NCI-H82 (cell line): ENCODE measurements around the gene MASP2.
"Not testable (repeated sequence)": the region's sequence is repeated elsewhere in the genome, so short reads cannot be mapped to it uniquely, and the experiment has no call there.

ENCODE experiments used
- DNase-seq: peaks from one replicate; lab custom pipeline; 2025; lab: John Stamatoyannopoulos, UW

Gene MASP2

DNA sequence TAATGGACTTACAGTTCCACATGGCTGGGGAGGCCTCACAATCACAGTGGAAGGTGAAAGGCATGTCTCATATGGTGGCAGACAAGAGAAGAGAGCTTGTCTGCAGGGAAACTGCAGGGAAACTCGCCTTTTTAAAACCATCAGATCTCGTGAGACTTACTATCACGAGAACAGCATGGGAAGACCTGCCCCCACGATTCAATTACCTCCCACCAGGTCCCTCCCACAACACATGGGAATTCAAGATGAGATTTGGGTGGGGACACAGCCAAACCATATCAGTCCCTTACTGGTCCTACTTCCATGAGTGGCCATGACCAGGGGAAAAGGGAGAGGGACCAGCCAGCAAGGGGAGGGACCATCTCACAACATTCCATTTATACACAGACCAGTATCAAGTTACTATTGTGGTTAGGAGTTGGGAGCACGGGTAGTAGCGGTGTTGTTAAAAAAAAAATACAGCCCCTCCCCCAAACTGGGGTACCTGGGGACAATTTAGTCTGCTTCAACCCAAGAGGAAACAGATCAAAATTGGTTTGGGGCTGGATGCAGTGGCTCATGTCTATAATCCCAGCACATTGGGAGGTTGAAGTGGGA is 57.0 kb downstream of the MASP2 start:
- not testable (repeated sequence) for DNase-seq

DNA sequence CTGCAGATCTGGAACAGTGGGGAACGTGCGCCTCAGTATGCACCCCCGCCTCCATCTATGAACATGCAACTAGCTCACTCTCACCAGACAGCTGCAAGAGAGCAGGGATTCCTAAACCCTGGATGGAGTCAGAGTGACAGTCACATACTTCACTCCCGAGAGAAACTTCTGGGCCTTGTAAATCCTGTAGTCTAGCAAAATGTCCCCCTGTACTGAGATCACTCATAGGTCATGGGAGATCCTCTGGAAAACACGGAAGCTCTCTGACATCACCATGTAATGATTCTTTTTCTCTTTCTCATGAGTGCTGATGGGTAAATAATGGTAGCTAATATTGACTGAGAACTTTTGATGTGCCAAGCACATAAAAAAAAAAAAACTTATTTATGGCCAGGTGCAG is 57.9 kb downstream of the MASP2 start:
- no peak for DNase-seq

- DNase-seq, result no peak
Observed at GRCh38 chr1:10987840-10988417, 59.1 kb downstream of the MASP2 start.

- no peak for DNase-seq
Observed at GRCh38 chr1:10986525-10986890, 60.5 kb downstream of the MASP2 start.

GRCh38 chr1:10980841-10981727 is 66.0 kb downstream of the MASP2 start:
- DNase-seq, result no peak

- no peak for DNase-seq
Observed at GRCh38 chr1:10980094-10980577, 66.9 kb downstream of the MASP2 start.

DNA sequence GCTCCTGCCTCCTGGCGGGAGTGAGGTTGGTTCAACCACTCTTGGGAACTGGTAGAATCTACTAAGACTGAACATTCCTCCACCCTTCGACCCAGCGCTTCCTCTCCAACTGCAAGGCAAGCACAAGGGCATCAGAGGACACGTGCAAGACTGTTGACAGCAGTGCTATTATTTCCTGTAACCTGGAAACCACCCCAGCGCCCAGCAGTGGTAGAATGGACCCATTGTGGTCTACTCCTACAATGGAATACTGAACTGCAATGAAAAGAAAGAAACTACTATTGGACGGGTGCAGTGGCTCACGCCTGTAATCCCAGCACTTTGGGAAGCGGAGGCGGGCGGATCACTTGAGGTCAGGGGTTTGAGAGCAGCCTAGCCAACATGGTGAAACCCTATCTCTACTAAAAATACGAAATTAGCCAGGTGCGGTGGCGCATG is 67.5 kb downstream of the MASP2 start:
- no peak for DNase-seq

DNA sequence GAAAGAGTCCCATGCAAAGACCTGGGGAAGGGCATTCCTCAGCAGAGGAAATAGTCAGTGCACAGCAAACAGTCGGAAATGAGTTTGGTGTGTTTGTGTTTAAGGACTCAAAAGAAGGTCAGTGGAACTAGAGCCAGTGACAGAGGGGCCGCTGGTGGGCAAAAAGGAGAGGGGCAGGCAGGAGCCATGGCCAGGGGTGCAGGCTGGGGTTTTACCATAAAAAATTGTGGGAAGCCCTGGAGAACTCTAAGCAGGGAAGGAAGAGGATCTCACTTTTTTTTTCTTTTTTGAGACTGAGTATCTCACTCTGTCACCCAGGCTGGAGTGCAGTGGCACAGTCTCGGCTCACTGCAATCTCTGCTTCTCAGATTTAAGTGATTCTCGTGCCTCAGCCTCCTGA is 68.3 kb downstream of the MASP2 start:
- no peak for DNase-seq
